AG04449 (cell line): ENCODE results near the gene TENM3.

Source experiments
- CTCF ChIA-PET: fragments of 350-600 bp; formaldehyde crosslinking; extraction: SDS; loops from one replicate; lab custom pipeline; 2021; ENCODE audit warnings: antibody characterized with exemption; lab: Yijun Ruan, JAX
- POLR2A ChIA-PET: fragments of 400-600, 350-600 bp; formaldehyde crosslinking; extraction: SDS; loops from one replicate; lab custom pipeline; 2020; ENCODE audit warnings: antibody characterized with exemption, inconsistent platforms; lab: Yijun Ruan, JAX
- DNase-seq: peaks from one replicate; pipeline ENCODE4 v3.0.0-alpha.2; 2010; ENCODE audit warnings: low read depth, low spot score
- H3K4me3 ChIP-seq: 2 replicates; pipeline ENCODE4 v1.5.1; 2011; ENCODE audit warnings: low read depth, mild to moderate bottlenecking, control low read depth, low read length
- CTCF ChIP-seq: IDR thresholded peaks from one replicate; pipeline ENCODE4 v1.5.1; 2011; ENCODE audit warnings: mild to moderate bottlenecking, moderate library complexity, low read length, control low read depth, inconsistent platforms; ENCODE audit not compliant: insufficient read depth; ENCODE audit errors: missing control alignments

The TENM3 gene

GRCh38 chr4:182829196-182829595 is 586.0 kb downstream of the TENM3 start:
- POLR2A ChIA-PET, result no interaction called here
- H3K4me3 ChIP-seq, result no peak overlapping the region
- CTCF ChIA-PET, result interaction anchor here (0.5 kb wide), 1 partner anchor 265 kb away, joined by 3 read pairs; no protein-coding TSS in a partner anchor
- TF ChIP-seq CTCF, result no peak
- no peak for DNase-seq

DNA sequence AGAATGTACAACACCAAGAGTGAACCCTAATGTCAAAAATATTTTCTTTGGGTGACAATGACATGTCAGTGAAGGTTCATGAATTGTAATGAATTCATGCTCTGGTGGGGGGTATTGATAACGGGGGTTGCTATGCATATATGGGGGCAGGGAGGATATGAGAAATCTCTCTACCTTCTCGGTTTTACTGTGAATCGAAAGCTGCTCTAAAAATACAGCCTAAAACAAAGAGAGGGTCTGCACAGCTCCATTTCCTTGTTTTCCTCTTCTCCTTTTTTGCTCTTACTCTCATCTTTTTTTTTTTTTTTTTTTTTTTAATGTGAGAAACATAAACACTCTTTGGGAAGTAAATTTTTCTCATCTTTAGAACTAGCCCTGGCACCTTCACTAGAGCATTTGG is 588.2 kb downstream of the TENM3 start:
- no peak overlapping the region for H3K4me3 ChIP-seq
- POLR2A ChIA-PET, result no interaction called here
- TF ChIP-seq CTCF, result no peak
- CTCF ChIA-PET, result no interaction called here
- no peak for DNase-seq

DNA sequence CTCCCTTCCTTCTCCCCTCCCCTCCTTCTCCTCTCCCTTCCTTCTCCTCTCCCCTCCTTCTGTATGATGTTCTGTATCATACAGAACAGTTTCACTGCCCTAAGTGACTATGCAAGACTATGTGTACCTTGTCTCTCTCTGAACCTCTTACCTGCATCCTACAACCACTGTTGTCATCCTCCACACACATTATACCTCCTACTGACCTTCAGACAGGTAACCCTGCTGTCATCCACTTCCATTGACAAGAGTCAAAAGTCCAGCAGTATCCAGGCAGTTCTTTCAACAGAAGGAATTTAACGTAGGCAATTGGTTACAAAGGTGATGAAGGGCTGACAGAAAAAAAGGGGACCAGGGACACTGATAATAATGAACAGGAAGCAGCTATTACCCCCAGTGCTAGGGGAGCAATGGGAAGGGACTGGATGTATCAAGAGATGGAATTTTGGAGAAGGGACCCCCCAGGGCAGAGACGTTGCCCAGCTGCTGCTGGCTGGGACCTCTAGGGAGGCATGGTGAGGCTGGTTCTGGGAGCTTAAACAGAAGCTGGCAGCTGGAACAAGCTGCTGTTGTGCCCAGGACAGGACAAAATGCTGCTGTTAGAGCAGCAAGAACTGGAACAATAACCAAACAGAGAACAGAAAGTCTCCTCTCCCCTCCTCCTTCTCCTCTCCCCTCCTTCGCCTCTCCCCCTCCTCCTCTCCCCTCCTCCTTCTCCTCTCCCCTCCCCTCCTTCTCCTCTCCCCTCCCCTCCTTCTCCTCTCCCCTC is 589.3 kb downstream of the TENM3 start:
- ChIA-PET POLR2A (interaction anchor here (0.7 kb wide), 1 partner anchor 495 kb away, joined by 3 read pairs; no protein-coding TSS in a partner anchor), CTCF (no interaction called here)
- no peak for TF ChIP-seq CTCF
- no peak overlapping the region for H3K4me3 ChIP-seq
- DNase-seq, result no peak

DNA sequence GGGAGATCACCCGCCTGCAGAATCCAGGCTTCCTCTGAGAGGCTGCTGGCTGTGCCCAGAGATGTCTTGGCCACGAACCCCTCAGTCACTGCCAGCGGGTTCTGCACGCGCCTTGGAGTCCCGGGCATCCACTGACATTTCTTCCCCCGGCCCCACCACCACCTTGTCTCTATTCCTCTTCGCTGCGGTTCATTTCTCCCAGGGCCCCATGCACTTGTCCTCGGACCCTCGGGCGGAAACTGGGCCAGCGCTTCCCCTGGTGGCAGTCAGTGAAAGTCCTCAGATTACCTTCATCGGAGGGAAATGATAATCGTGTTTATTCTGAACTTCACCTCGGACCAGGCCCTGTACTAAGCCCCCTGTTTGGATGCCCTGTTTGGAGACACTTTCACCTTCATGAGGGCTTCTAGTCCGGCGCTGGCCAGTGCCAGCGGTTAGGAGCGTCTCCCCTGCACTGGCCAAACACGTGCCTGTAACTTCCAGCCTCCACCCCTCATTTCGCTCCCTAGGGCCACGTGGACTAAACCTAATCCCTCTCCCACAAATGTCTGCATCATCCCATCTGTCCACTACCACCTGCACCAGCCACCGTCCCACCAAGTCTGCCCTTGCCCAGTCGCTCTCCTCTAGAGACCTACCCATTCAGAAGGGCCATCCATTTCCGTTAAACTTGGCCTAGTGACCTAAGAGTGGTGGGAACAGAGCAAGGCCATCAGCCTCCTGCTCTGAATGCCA is 592.0 kb downstream of the TENM3 start:
- H3K4me3 ChIP-seq, result no peak overlapping the region
- DNase-seq, result no peak
- TF ChIP-seq CTCF, result no peak
- ChIA-PET POLR2A (no interaction called here), CTCF (no interaction called here)

DNA sequence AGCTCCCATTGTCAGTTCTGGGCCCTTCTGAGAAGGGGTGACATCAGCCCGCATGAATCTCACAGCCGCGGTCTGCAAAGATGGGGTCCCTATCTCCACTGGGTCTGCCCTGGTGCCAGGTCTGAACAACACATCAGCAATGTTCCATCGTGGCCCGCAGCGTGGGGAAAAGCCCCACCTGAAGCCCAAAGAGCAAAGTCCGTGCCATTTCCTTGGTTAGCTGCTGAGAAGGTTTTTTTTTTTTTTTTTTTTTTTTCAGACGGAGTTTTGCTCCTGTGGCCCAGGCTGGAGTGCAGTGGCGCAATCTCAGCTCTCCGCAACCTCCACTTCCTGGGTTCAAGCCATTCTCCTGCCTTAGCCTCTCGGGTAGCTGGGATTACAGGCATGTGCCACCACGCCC is 594.6 kb downstream of the TENM3 start:
- CTCF ChIA-PET, result no interaction called here
- H3K4me3 ChIP-seq, result no peak overlapping the region
- POLR2A ChIA-PET, result no interaction called here
- DNase-seq, result no peak
- TF ChIP-seq CTCF, result no peak

DNA sequence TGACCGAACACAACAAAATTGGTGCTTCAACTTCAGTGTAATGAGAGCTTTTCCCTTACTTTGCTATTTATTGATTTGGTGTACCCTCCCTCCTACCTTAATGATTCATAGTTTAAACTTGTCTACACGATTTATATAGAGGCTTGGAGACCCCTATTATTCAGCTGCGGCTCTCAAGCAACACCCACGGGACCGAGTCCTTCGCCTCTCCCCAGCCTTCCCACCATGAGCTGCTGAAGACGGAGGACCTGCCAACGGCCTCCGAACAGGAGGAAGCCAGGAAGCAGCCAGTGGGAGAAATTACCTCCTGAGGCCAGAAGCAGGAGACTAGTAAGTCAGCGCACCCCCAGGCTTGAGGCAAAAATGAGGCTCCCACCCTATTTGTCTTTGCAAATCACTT is 595.3 kb downstream of the TENM3 start:
- ChIA-PET CTCF (no interaction called here), POLR2A (no interaction called here)
- DNase-seq, result no peak
- no peak overlapping the region for H3K4me3 ChIP-seq
- TF ChIP-seq CTCF, result no peak
